ENCODE measurements around the gene SMIM10L1. TPM values are rescaled to one million over a fixed set of nuclear protein-coding genes. Genes with fewer than 3 reads are reported as not detected.

Gene SMIM10L1
- 10 to 100 TPM; 14.1 to 18.1 TPM for total RNA-seq
- long read RNA-seq, full-length matches to known transcripts = 53 of 53 reads
- long read RNA-seq, partial matches to known transcripts = 0 of 53 reads
- long read RNA-seq, other reads (novel, unspliced or antisense) = 0 of 53 reads

GRCh38 chr12:11171145-11171968, at the start of gene SMIM10L1:
TSS of gene SMIM10L1 (plus strand) at chr12:11171194. CDS start at chr12:11171357, 163 bp downstream.
- peak; percentile 100 for ATAC-seq
- peak; percentile 95 for DNase-seq
- intact Hi-C loops (cut with DNase I) = no loop called here

- ATAC-seq (no peak), DNase-seq (no peak)
- intact Hi-C loops (cut with DNase I) = no loop called here
Measured at GRCh38 chr12:11130382-11130781, 40.6 kb upstream of the SMIM10L1 start.

DNA sequence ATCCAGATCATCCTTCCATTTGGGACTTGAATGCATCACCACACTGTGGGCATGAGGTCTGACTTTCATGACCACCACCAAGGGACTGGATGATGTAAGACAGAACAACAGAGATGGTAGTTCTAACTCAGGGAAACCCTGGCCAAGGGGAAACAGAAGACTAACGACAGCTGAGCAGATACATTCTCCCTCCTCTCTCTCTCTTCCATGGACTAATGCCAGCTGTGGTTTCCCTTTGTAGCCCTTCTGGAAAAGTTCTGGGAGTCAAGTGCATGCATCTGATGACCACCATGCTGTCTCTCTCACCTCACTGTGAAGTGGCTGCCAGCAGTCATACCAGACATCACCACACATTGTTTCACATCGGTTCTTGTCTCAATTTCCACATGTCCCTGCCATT, 40.0 kb upstream of the SMIM10L1 start:
- no peak for ATAC-seq
- intact Hi-C loops (cut with DNase I) = no loop called here

DNA sequence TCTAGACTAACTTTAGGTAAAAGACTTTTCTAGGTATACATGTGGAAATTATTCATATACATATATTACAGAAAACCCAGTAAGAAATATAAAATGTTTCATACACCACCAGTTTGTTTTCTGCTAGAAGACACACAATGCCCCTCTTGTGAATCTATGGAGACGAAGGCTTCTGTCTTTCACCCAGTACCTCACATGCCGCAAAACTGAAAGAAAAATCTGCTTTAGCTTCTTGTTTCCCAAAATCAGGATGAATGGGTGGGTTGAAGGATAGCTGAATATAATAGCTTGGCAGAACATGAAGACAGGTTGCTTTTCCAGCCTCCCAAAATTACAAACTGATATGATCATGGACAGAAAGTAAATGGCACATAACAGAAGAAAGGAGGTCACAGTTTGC, 37.8 kb upstream of the SMIM10L1 start:
- DNase-seq (no peak), ATAC-seq (no peak)
- intact Hi-C loops (cut with DNase I) = no loop called here

More for the DNA sequence above, 40.0 kb upstream of the SMIM10L1 start:
- no peak for DNase-seq

GRCh38 chr12:11133816-11134215, 37.2 kb upstream of the SMIM10L1 start:
- no peak for DNase-seq
- intact Hi-C loops (cut with DNase I) = no loop called here
- ATAC-seq = no peak

GRCh38 chr12:11134305-11134704, 36.7 kb upstream of the SMIM10L1 start, which contains the start of gene TAS2R30:
TSS of gene TAS2R30 (minus strand) at chr12:11134644. CDS start at chr12:11134244, 400 bp downstream.
- intact Hi-C loops (cut with DNase I) = no loop called here
- no peak for ATAC-seq
- no peak for DNase-seq

DNA sequence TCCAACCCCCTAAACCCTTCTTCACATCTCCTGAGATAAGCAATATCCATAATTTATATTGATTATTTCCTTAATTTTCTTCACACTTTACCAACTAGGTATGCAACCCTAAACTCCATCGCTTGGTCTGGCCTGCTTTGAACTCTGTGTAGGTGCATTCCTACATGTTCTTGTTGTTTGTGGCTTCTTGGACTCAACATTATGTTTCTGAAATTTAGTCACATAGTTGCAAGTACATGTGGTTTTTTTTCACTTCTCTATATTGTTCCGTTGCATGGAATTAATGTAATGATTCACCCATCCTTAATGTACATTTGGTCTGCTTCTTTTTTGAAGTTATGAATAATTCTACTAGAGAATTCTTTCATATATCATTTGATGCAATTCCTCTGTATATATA, 34.9 kb upstream of the SMIM10L1 start:
- intact Hi-C loops (cut with DNase I) = no loop called here
- DNase-seq (no peak), ATAC-seq (no peak)

GRCh38 chr12:11143352-11143751, 27.6 kb upstream of the SMIM10L1 start:
- intact Hi-C loops (cut with DNase I) = no loop called here

GRCh38 chr12:11144297-11144696, 26.7 kb upstream of the SMIM10L1 start:
- ATAC-seq (no peak), DNase-seq (no peak)
- intact Hi-C loops (cut with DNase I) = no loop called here

More at GRCh38 chr12:11143352-11143751, 27.6 kb upstream of the SMIM10L1 start:
- no peak for ATAC-seq
- DNase-seq = no peak

DNA sequence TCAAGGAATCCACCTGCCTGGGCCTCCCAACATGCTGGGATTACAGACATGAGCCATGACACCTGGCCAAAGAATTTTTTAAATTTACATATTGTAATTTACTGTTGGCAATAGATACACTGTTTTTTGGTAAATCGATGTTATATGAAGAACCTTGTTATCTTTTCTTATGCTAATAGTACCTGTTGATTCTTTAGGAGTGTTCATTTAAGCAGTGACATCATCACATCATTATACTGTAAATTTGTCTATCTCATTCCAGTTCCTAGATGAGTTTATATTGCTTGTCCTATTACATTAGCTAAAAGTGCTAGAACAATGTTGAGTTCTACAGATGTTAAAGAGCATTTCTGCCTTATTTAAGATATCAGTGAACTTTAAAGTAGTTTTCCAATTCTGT, 23.6 kb upstream of the SMIM10L1 start:
- intact Hi-C loops (cut with DNase I) = no loop called here
- DNase-seq (no peak), ATAC-seq (no peak)

DNA sequence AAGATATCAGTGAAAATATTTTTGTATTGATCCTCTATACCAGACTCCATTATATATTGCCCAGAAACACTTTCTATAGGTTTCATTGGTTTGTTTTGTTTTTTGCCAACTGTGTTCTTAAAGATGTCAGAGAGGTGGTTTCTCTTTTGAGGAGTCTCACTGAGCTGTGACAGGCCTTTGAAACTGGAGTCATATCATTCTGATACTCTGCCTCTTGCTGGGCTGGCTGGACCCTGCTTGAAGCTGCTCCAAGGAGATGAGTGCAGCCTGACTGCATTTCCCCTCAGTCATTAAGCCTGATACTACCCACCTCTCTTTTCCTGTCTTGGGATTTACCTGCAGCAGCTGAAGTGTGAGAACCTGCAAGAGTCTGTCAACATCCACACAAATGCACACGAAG, 20.2 kb upstream of the SMIM10L1 start:
- ATAC-seq (no peak), DNase-seq (no peak)
- intact Hi-C loops (cut with DNase I) = no loop called here

- ATAC-seq (no peak), DNase-seq (no peak)
- intact Hi-C loops (cut with DNase I) = no loop called here
Measured at GRCh38 chr12:11152725-11153124, 18.3 kb upstream of the SMIM10L1 start.

DNA sequence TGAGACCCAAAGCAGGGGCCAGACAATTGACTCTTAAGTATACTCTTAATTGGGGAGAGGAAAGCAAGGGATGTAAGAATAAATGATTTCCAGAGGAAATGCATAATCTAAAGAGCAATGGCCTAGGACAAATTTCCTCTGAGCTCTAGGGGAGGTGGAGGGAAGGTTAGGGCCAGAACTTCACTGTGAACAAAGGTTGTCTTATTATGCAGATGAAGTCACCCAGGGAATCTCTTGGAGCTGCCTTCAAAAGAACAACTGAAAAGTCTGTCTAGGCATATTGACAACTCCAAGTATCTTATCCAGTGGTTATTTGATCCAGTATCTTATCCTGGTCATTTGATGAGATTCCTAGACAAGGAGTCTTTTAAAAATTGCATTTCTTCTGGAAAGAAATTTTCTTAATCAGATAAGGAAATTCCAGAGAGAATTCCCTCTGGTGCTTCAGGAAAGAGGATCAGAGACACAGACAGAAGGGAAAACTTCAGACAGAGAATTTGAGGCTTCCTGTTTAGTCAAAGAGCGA, 16.5 kb upstream of the SMIM10L1 start:
- no peak for DNase-seq
- intact Hi-C loops (cut with DNase I) = no loop called here
- ATAC-seq = no peak

- no peak for ATAC-seq
Measured at GRCh38 chr12:11158885-11159444, 12.0 kb upstream of the SMIM10L1 start.

GRCh38 chr12:11162502-11162901, 8.5 kb upstream of the SMIM10L1 start:
- intact Hi-C loops (cut with DNase I) = no loop called here
- DNase-seq (no peak), ATAC-seq (no peak)

More at GRCh38 chr12:11158885-11159444, 12.0 kb upstream of the SMIM10L1 start:
- DNase-seq = no peak
- intact Hi-C loops (cut with DNase I) = no loop called here

DNA sequence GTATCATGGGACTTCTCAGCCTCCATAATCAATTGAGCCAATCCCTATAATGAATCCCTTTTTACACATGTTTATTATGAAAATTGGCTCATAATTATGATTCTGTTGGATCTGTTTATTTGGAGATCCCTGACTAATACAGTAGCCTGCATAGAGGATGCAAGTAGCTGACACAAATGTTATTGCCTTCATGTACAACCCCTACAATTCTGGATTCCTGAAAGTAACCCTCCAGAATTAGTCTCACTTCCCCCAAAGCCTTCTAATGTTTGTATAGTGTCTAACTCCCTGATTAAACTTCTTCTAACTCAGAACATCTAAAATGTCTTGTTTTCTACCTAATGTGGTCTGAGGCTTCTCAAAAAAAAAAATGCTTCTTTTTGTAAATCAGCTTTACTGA, 6.6 kb upstream of the SMIM10L1 start:
- ATAC-seq (no peak), DNase-seq (no peak)
- intact Hi-C loops (cut with DNase I) = no loop called here

- ATAC-seq = no peak
- intact Hi-C loops (cut with DNase I) = no loop called here
- no peak for DNase-seq
Measured at GRCh38 chr12:11166300-11166699, 4.7 kb upstream of the SMIM10L1 start.

GRCh38 chr12:11170810-11171144, 217 bp upstream of the SMIM10L1 start:
- intact Hi-C loops (cut with DNase I) = no loop called here
- ATAC-seq (no peak), DNase-seq (no peak)

DNA sequence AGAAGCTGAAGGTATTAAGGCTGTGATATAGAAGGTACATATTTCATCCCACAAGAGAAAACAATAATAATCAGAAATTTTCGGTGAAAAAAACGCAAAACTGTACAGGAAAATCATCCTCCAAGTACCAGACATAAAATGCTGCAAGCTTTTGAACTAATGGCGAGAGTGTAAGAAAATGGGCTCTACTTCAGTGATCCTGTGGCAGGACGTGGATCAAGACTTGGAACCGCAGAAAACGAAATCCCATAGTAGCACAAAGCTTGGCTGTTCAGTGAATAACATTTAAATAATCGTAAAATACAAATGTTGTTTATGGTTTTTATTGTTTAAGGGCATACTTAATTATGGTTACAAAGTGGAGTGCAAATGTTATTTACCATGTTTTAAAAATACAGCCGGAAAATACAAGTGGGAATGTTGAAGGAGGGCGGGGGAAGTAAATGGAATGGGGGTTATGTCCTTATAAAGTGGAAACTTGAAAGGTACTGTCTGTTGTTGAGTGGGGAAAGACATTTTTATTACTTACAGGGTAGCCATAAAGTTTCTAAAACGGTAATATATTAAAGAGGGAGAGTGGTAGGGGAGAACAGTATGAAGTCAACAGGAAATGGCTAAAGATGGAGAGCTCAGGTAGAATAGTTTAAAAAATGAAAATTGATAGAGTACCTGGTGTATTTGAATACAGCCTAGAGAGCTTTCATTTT, 1.1 kb downstream of the SMIM10L1 start:
- no peak for DNase-seq
- intact Hi-C loops (cut with DNase I) = no loop called here
- ATAC-seq = no peak

DNA sequence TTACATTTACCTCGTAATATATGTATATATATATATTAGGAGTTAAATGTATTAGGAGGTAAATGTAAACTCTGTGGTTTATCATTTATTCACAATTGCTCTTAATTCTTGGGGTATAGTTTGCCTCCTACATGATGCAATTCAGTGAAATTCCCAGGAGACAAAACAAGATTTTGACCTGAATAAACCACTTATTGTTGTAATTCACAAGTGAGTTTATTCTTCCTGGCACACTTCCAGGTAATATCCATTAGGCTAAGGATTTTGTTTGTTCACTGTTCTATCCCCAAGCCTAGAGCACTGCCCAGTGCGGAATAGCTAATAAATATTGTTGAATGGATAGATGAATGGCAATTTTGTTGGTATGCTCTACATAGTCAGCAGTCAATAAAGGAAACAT, 3.0 kb downstream of the SMIM10L1 start:
- DNase-seq (no peak), ATAC-seq (no peak)
- intact Hi-C loops (cut with DNase I) = no loop called here

All from left cardiac atrium (tissue), 4 donors.